Measurements from ENCODE around the gene STYX. TPM values are rescaled to one million over a fixed set of nuclear protein-coding genes. Genes with fewer than 3 reads are reported as not detected.

Gene STYX
- total and polyA plus RNA-seq, 10 of the 15 experiments (the other 5 are each of a cell fraction or from before 2014, with no cell fraction given), result 5.0 to 15.3 (median 9.5) TPM

DNA sequence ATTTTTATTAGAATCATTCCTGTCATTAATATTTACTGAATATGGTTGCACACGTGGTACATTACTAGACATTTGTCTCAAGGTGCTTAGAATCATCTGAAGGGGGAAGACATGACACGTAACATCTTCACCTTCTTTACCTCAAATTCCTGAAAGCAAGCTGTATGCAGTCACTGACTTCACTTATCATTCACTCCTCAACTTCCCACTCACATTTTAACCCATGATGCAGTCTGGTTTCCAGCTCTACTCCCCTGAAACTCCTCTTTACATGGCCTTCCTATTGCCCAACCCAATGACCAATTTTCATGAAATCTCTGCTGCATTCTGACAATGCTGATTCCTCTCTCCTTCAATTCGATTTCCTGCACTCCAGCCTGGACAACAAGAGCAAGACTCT, 28.7 kb upstream of the STYX start (continued):
- no peak for TF ChIP-seq ETV6 (conservative IDR thresholded peaks at IDR 0.05 in 1 of 2, IDR thresholded peaks at IDR 0.05 in 1 of 2; ENCODE audit: borderline replicate concordance in 1 of 2, low read depth in 1 of 2)
- no peak for TF ChIP-seq RBBP5 (conservative IDR thresholded peaks at IDR 0.05)
- TF ChIP-seq CREM (IDR thresholded peaks at IDR 0.05; ENCODE audit: low read depth), result peak; percentile 38; the same call in 1 of the 2 replicates
- TF ChIP-seq, protein P1, sequence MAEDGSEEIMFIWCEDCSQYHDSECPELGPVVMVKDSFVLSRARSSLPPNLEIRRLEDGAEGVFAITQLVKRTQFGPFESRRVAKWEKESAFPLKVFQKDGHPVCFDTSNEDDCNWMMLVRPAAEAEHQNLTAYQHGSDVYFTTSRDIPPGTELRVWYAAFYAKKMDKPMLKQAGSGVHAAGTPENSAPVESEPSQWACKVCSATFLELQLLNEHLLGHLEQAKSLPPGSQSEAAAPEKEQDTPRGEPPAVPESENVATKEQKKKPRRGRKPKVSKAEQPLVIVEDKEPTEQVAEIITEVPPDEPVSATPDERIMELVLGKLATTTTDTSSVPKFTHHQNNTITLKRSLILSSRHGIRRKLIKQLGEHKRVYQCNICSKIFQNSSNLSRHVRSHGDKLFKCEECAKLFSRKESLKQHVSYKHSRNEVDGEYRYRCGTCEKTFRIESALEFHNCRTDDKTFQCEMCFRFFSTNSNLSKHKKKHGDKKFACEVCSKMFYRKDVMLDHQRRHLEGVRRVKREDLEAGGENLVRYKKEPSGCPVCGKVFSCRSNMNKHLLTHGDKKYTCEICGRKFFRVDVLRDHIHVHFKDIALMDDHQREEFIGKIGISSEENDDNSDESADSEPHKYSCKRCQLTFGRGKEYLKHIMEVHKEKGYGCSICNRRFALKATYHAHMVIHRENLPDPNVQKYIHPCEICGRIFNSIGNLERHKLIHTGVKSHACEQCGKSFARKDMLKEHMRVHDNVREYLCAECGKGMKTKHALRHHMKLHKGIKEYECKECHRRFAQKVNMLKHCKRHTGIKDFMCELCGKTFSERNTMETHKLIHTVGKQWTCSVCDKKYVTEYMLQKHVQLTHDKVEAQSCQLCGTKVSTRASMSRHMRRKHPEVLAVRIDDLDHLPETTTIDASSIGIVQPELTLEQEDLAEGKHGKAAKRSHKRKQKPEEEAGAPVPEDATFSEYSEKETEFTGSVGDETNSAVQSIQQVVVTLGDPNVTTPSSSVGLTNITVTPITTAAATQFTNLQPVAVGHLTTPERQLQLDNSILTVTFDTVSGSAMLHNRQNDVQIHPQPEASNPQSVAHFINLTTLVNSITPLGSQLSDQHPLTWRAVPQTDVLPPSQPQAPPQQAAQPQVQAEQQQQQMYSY (CRISPR knock-in tag; IDR thresholded peaks at IDR 0.05), result 0 out of 2 replicates have a peak, but pooled peaks have one; percentile 45
- TF ChIP-seq MTA2 (IDR thresholded peaks at IDR 0.05; ENCODE audit: low read depth), result no peak
- TF ChIP-seq, protein P2, sequence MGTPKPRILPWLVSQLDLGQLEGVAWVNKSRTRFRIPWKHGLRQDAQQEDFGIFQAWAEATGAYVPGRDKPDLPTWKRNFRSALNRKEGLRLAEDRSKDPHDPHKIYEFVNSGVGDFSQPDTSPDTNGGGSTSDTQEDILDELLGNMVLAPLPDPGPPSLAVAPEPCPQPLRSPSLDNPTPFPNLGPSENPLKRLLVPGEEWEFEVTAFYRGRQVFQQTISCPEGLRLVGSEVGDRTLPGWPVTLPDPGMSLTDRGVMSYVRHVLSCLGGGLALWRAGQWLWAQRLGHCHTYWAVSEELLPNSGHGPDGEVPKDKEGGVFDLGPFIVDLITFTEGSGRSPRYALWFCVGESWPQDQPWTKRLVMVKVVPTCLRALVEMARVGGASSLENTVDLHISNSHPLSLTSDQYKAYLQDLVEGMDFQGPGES (IDR thresholded peaks at IDR 0.05), result no peak
- TF ChIP-seq SMC3 (IDR thresholded peaks at IDR 0.05; ENCODE audit: borderline replicate concordance, low read length), result no peak
- TF ChIP-seq, protein P3, sequence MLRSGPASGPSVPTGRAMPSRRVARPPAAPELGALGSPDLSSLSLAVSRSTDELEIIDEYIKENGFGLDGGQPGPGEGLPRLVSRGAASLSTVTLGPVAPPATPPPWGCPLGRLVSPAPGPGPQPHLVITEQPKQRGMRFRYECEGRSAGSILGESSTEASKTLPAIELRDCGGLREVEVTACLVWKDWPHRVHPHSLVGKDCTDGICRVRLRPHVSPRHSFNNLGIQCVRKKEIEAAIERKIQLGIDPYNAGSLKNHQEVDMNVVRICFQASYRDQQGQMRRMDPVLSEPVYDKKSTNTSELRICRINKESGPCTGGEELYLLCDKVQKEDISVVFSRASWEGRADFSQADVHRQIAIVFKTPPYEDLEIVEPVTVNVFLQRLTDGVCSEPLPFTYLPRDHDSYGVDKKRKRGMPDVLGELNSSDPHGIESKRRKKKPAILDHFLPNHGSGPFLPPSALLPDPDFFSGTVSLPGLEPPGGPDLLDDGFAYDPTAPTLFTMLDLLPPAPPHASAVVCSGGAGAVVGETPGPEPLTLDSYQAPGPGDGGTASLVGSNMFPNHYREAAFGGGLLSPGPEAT (IDR thresholded peaks at IDR 0.05; ENCODE audit: low read depth), result no peak
- TF ChIP-seq SIN3A (IDR thresholded peaks at IDR 0.05; ENCODE audit: low read depth, low read length), result no peak
- no peak for TF ChIP-seq SPI1 (IDR thresholded peaks at IDR 0.05; ENCODE audit: borderline replicate concordance, insufficient read depth, low read depth, low read length)
- no peak for TF ChIP-seq ESRRA (IDR thresholded peaks at IDR 0.05; ENCODE audit: low read length)
- no peak for TF ChIP-seq ZZZ3 (IDR thresholded peaks at IDR 0.05; ENCODE audit: control insufficient read depth, insufficient read length, low read depth)
- TF ChIP-seq, protein P4, sequence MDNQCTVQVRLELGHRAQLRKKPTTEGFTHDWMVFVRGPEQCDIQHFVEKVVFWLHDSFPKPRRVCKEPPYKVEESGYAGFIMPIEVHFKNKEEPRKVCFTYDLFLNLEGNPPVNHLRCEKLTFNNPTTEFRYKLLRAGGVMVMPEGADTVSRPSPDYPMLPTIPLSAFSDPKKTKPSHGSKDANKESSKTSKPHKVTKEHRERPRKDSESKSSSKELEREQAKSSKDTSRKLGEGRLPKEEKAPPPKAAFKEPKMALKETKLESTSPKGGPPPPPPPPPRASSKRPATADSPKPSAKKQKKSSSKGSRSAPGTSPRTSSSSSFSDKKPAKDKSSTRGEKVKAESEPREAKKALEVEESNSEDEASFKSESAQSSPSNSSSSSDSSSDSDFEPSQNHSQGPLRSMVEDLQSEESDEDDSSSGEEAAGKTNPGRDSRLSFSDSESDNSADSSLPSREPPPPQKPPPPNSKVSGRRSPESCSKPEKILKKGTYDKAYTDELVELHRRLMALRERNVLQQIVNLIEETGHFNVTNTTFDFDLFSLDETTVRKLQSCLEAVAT (IDR thresholded peaks at IDR 0.05), result no peak
- no peak for TF ChIP-seq BACH1 (IDR thresholded peaks at IDR 0.05; ENCODE audit: borderline replicate concordance)
- no peak for TF ChIP-seq EP300 (IDR thresholded peaks at IDR 0.05; ENCODE audit: borderline replicate concordance in 1 of 2, control insufficient read depth in 1 of 2, low read depth in 2 of 2, low read length in 2 of 2)
- TF ChIP-seq HDGF (IDR thresholded peaks at IDR 0.05), result no peak
- TF ChIP-seq ZNF384 (IDR thresholded peaks at IDR 0.05; ENCODE audit: borderline replicate concordance, low read depth, low read length), result no peak
- no peak for TF ChIP-seq CHD4 (IDR thresholded peaks at IDR 0.05)
- TF ChIP-seq, protein P5, sequence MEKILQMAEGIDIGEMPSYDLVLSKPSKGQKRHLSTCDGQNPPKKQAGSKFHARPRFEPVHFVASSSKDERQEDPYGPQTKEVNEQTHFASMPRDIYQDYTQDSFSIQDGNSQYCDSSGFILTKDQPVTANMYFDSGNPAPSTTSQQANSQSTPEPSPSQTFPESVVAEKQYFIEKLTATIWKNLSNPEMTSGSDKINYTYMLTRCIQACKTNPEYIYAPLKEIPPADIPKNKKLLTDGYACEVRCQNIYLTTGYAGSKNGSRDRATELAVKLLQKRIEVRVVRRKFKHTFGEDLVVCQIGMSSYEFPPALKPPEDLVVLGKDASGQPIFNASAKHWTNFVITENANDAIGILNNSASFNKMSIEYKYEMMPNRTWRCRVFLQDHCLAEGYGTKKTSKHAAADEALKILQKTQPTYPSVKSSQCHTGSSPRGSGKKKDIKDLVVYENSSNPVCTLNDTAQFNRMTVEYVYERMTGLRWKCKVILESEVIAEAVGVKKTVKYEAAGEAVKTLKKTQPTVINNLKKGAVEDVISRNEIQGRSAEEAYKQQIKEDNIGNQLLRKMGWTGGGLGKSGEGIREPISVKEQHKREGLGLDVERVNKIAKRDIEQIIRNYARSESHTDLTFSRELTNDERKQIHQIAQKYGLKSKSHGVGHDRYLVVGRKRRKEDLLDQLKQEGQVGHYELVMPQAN (conservative IDR thresholded peaks at IDR 0.05), result no peak
- no peak for TF ChIP-seq ATF7 (IDR thresholded peaks at IDR 0.05; ENCODE audit: low read depth)

All from GM12878 (cell line).